Subcutaneous abdominal adipose tissue (tissue), 5 donors: Measurements from ENCODE around the gene SIKE1.
"Not testable (repeated sequence)": the region's sequence is repeated elsewhere in the genome, so short reads cannot be mapped to it uniquely, and the experiment has no call there.

Source experiments
- H3K27ac ChIP-seq: one replicate; pipeline ENCODE4 v1.7.0; 2013; ENCODE audit warnings: low read depth, mild to moderate bottlenecking, inconsistent platforms, low read length, moderate library complexity
- H3K27me3 ChIP-seq, 5 donors: one replicate each; pipeline ENCODE4 v1.7.0; 2013; ENCODE audit warnings: low read length in 5 of 5, inconsistent platforms in 1 of 5; ENCODE audit not compliant: control insufficient read depth in 5 of 5, insufficient read depth in 4 of 5
- H3K36me3 ChIP-seq, 5 donors: one replicate each; pipeline ENCODE4 v1.7.0; 2013; ENCODE audit warnings: low read length in 5 of 5; ENCODE audit not compliant: control insufficient read depth in 5 of 5, insufficient read depth in 5 of 5
- H3K4me1 ChIP-seq, 5 donors: one replicate each; pipeline ENCODE4 v1.7.0; 2013; ENCODE audit warnings: low read length in 5 of 5, mild to moderate bottlenecking in 3 of 5, moderate library complexity in 1 of 5; ENCODE audit not compliant: control insufficient read depth in 5 of 5, insufficient read depth in 5 of 5
- H3K4me3 ChIP-seq, 5 donors: one replicate each; pipeline ENCODE4 v1.7.0; 2013; ENCODE audit warnings: low read length in 5 of 5, low read depth in 1 of 5
- H3K9ac ChIP-seq, 5 donors: one replicate each; pipeline ENCODE4 v1.7.0; 2013; ENCODE audit warnings: low read length in 5 of 5, mild to moderate bottlenecking in 4 of 5, moderate library complexity in 3 of 5
- H3K9me3 ChIP-seq, 5 donors: one replicate each; pipeline ENCODE4 v1.7.0; 2013; ENCODE audit warnings: low read length in 5 of 5; ENCODE audit not compliant: control insufficient read depth in 5 of 5
- donor health status: healthy.
- donor health status: healthy.
- donor health status: healthy.
- donor health status: healthy.
- donor health status: healthy.

The SIKE1 gene

DNA sequence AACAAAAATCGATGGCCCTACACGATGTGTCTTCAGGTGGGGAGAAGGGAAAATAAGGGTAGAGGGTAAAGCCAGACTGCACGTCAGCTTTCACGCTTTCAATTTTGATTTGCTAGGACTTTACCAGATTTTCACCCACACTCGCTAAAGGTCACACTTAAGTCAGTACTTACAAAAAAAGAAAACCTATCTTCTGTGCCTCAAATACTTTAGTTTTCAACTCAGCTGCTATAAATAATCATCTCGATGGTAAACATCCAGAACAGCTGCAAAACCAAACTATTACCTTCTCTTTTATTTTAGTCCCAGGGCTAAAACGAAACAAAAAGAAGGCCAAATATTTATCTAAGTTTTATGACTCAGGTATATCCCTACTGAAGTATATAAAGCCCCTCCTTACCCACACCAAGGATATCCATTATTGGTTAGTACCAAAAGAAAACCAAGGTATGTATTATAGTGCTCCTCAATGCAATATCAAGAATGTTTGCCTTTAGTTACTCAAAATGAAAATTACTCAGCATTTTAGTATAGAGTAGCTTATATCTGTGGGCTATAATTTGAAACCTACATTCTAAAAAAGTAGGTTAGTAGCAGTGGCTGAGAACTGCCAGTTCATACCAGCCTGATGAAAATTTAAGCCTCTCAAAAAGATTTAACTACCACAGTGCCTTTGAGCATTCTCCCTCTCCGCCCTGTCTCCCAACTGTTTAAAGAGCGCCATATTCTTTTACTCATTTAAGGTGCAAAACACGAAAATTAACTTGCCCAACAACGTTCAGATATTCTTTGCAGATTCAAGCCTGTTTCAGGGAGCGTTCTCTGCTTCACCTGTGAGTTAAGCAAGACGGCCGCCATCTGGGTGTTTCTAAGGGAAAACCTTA, 24.2 kb downstream of the SIKE1 start:
- Histone ChIP-seq H3K9ac (peak overlapping the region; percentile 42 to 100 (median 100)), H3K27me3 (no peaks in the 10 kb centered on the region)

DNA sequence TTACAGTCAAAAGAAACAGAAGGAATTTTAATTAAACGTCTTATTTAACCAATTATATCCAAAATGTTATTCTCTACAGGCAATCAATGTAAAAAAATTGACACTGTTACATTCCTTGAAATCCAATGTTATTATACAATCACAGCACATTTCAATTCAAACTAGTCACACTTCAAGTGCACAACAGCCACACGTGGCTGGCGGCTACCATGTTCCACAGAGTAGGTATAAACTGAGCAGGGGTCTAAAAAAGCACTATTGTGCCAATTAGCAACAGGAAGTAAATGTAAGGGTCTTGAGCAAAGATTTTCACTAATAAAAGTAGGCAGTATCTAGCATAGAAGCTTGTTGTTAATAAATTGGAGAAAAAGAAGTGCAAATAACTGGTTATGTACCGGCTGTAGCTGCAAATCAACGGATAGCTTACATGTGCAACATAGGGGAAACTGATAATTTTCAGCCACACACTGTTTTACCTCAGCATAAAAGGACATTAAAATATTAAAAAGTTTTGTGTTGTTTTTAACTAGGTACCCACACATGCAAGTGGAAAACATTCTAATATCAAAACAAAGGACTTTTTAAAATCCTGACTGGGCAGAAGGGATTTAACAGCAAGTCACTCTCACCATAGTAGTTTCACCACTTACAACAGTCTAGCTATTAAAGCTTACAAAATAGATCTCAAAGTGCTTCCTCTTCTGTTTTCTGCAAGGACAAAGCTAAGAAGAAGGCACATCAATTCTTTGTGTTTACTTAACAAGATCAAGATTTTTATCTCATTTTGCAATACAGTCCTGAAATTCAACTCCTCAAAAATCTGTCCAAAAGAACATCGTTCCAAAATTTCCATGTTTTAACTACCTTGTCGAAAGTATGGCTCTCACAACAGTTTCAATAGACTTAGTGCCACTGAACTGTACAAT, 25.2 kb downstream of the SIKE1 start:
- Histone ChIP-seq H3K4me1 (peaks cover 12 to 78% (median 73%) of the 10 kb centered on the region in 5 donors), H3K27ac (peak overlapping the region; percentile 100), H3K9ac (peak overlapping the region in 4 of 5 donors; percentile 16 to 100 (median 66)), H3K9me3 (no peaks in the 10 kb centered on the region), H3K27me3 (no peaks in the 10 kb centered on the region), H3K4me3 (peak overlapping the region in 3 of 5 donors; percentile 11 to 100 (median 100)), H3K36me3 (peaks cover 0 to under 1% (median 0%) of the 10 kb centered on the region in 5 donors)

More for the DNA sequence above, 24.2 kb downstream of the SIKE1 start:
- Histone ChIP-seq H3K36me3 (no peaks in the 10 kb centered on the region), H3K27ac (peak overlapping the region; percentile 100), H3K4me1 (peaks cover 10 to 68% (median 63%) of the 10 kb centered on the region in 5 donors), H3K4me3 (peak overlapping the region; percentile 97 to 100 (median 100)), H3K9me3 (no peaks in the 10 kb centered on the region)

GRCh38 chr1:114753702-114754101, 26.8 kb downstream of the SIKE1 start:
- not testable (repeated sequence) for H3K27me3 ChIP-seq, H3K27ac ChIP-seq, H3K9me3 ChIP-seq, H3K4me3 ChIP-seq, H3K9ac ChIP-seq
- Histone ChIP-seq H3K4me1 (peaks cover 12 to 84% (median 78%) of the 10 kb centered on the region in 5 donors), H3K36me3 (peaks cover 6 to 15% (median 10%) of the 10 kb centered on the region in 5 donors)

GRCh38 chr1:114753143-114753542, 27.3 kb downstream of the SIKE1 start:
- peaks cover 6 to 18% (median 11%) of the 10 kb centered on the region in 5 donors for H3K36me3 ChIP-seq
- no peaks in the 10 kb centered on the region for H3K27me3 ChIP-seq
- no peaks in the 10 kb centered on the region for H3K9me3 ChIP-seq
- no peak overlapping the region for H3K9ac ChIP-seq
- H3K27ac ChIP-seq = no peak overlapping the region
- H3K4me3 ChIP-seq = no peak overlapping the region
- H3K4me1 ChIP-seq = peaks cover 12 to 78% (median 73%) of the 10 kb centered on the region in 5 donors

DNA sequence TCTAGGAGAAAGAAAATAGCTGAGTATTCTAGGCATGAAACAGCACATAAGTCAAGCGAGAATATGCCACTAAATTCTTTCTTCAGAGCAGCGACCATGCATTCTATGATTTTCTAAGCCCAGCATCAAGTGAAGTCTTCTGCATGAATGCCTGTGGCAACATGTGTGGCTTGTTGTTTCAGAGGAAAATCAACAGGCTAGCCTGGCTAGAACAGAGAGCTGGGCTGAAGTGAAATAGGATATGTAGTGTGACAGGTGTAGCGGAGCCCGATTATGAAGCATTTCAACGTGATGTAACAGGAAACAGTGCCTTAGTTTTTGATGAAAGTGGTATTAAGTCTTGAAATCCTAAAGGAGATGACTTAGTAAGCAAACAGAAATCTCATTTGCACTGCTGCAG, 29.7 kb downstream of the SIKE1 start:
- Histone ChIP-seq H3K9ac (no peak overlapping the region), H3K4me3 (no peak overlapping the region), H3K27ac (no peak overlapping the region), H3K9me3 (no peaks in the 10 kb centered on the region), H3K27me3 (no peaks in the 10 kb centered on the region), H3K36me3 (peaks cover 9 to 25% (median 16%) of the 10 kb centered on the region in 5 donors), H3K4me1 (peaks cover 6 to 63% (median 59%) of the 10 kb centered on the region in 5 donors)

DNA sequence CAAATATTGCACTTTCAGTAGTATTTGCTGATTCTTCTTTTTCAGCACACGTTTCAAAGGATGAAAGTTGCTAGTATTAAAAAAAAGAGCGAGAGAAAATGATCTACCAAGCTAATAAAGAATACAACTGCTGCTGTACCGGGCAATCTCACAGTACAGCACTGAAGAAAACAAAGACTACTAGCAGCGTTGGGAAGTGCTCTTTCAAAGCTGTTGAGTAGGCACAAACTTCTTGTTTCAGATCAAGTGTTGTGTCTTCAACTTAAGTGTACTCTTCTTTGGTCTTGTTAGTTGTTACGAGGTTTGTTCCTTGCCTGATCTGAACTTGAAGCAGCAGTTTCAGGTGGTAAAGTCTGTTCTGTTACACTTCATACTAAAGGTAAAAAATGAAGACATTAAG, 30.6 kb downstream of the SIKE1 start:
- H3K4me3 ChIP-seq = no peak overlapping the region
- peaks cover 9 to 28% (median 18%) of the 10 kb centered on the region in 5 donors for H3K36me3 ChIP-seq
- H3K4me1 ChIP-seq = peaks cover 2 to 54% (median 50%) of the 10 kb centered on the region in 5 donors
- no peak overlapping the region for H3K9ac ChIP-seq
- no peak overlapping the region for H3K27ac ChIP-seq
- no peaks in the 10 kb centered on the region for H3K27me3 ChIP-seq
- H3K9me3 ChIP-seq = no peaks in the 10 kb centered on the region

- H3K9ac ChIP-seq = no peak overlapping the region
- H3K4me1 ChIP-seq = peaks cover 2 to 25% (median 18%) of the 10 kb centered on the region in 5 donors
- no peak overlapping the region for H3K27ac ChIP-seq
- H3K36me3 ChIP-seq = peaks cover 9 to 32% (median 20%) of the 10 kb centered on the region in 5 donors
- no peaks in the 10 kb centered on the region for H3K9me3 ChIP-seq
- no peaks in the 10 kb centered on the region for H3K27me3 ChIP-seq
- no peak overlapping the region for H3K4me3 ChIP-seq
These were observed 33.9 kb downstream of the SIKE1 start for GRCh38 chr1:114746450-114747121.

DNA sequence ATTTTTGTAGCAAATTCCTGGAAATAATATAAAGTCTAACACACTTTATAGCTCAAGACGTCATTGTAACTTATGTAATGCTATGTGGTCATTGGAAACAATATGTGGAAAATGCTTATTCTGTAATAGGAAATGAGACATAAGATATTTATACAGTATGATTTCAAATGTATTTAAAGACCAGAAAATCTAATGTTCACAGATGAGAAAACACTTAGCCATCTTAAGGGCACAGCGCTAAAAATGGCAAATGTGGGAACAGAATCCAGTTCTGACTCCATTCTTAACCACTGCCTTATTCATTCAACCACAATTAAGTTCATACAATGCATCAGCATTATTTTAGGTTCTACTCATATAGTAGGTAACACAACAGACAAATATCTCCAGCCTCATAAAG, 35.2 kb downstream of the SIKE1 start:
- Histone ChIP-seq H3K36me3 (peaks cover 11 to 41% (median 20%) of the 10 kb centered on the region in 5 donors), H3K4me1 (peaks cover 0 to 12% (median 5%) of the 10 kb centered on the region in 5 donors), H3K4me3 (no peak overlapping the region), H3K27me3 (no peaks in the 10 kb centered on the region), H3K9ac (no peak overlapping the region), H3K9me3 (no peaks in the 10 kb centered on the region), H3K27ac (no peak overlapping the region)

DNA sequence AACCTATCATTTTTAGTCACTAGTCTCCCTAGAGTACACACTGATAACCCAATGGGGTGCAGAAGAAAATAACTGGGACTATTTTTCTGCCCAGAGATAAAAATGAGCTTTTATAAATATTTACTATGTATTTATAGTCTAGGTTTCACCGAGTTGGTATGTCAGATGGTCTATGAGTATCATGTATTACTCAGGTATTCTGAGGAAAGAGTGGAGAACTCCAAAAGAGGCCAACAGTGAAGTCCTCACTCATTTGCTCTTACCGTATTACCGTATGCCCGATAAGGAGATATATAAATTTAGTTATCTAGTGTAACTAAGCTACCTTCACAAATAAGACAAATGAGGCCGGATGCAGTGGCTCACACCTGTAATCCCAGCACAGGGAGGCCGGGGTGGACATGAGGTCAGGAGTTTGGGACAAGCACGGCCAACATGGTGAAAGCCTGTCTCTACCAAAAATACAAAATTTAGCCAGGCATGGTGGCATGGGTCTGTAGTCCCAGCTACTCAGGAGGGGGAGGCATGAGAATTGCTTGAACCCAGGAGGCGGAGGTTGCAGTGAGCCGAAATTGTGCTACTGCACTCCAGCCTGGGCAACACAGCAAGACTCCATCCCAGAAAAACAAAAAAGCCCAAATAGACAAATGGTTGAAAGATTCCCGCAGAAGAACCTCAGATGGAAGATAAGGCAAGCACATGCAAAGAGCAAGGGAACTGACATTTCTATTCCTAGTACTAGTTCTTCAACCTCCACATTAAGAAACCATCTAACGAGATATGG, 38.3 kb downstream of the SIKE1 start:
- H3K9ac ChIP-seq = no peak overlapping the region
- peaks cover 0 to 3% (median 0%) of the 10 kb centered on the region in 5 donors for H3K4me1 ChIP-seq
- no peaks in the 10 kb centered on the region for H3K9me3 ChIP-seq
- H3K36me3 ChIP-seq = peaks cover 15 to 38% (median 19%) of the 10 kb centered on the region in 5 donors
- no peak overlapping the region for H3K4me3 ChIP-seq
- H3K27me3 ChIP-seq = no peaks in the 10 kb centered on the region
- no peak overlapping the region for H3K27ac ChIP-seq
